MCF 10A (cell line): ENCODE measurements around the gene ADI1. TPM values are rescaled to one million over a fixed set of nuclear protein-coding genes. Genes with fewer than 3 reads are reported as not detected.

Experiments
- BruUV-seq: library from RNA; stranded (reverse); fragments of 400-500 nt; replicated peaks from 2 replicates; lab custom pipeline; 2021; lab: Mats Ljungman, UMichigan
- CTCF ChIA-PET: fragments of 300-600 bp; sonication (Branson Sonifier 250); formaldehyde crosslinking; extraction: SDS; loops from one replicate; lab custom pipeline; 2021; ENCODE audit warnings: antibody characterized with exemption, inconsistent platforms; lab: Yijun Ruan, JAX
- POLR2A ChIA-PET: fragments of 300-600, 350-650 bp; sonication (Branson Sonifier 250); formaldehyde crosslinking; extraction: SDS; loops from one replicate; lab custom pipeline; 2020; ENCODE audit warnings: antibody characterized with exemption, inconsistent platforms; lab: Yijun Ruan, JAX
- DNase-seq: peaks from one replicate; pipeline ENCODE4 v3.0.0-alpha.2; 2018; ENCODE audit not compliant: unreplicated experiment
- H3K27ac Mint-ChIP-seq: one replicate; pipeline ENCODE4 v1.8.0; 2022; ENCODE audit warnings: mild to moderate bottlenecking, low read depth, mixed read lengths; ENCODE audit not compliant: unreplicated experiment
- H3K27me3 Mint-ChIP-seq: one replicate; pipeline ENCODE4 v1.8.0; 2022; ENCODE audit warnings: mixed read lengths; ENCODE audit not compliant: insufficient read depth, unreplicated experiment
- H3K36me3 Mint-ChIP-seq: one replicate; pipeline ENCODE4 v1.8.0; 2022; ENCODE audit warnings: mild to moderate bottlenecking, moderate library complexity, mixed read lengths; ENCODE audit not compliant: insufficient read depth, unreplicated experiment
- H3K4me1 Mint-ChIP-seq: one replicate; pipeline ENCODE4 v1.8.0; 2022; ENCODE audit warnings: mixed read lengths; ENCODE audit not compliant: insufficient read depth, unreplicated experiment
- H3K4me3 Mint-ChIP-seq: one replicate; pipeline ENCODE4 v1.8.0; 2022; ENCODE audit warnings: mild to moderate bottlenecking, moderate library complexity, mixed read lengths; ENCODE audit not compliant: unreplicated experiment
- H3K9me3 Mint-ChIP-seq: one replicate; pipeline ENCODE4 v1.8.0; 2022; ENCODE audit warnings: mixed read lengths; ENCODE audit not compliant: unreplicated experiment
- intact Hi-C: fragments of 100-400 bp; cut with micrococcal nuclease; formaldehyde crosslinking; loops from 2 replicates; pipeline ENCODE4 v1.14.1; 2022
- total RNA-seq: library from RNA; stranded (reverse); gene quantifications from 2 replicates; pipeline ENCODE4 v1.2.3, GENCODE V29; 2022
- TF ChIP-seq, protein P1 (sequence below): fragments of 200-600 bp; IDR thresholded peaks from one replicate; pipeline ENCODE4 v1.8.0; 2022; ENCODE audit warnings: antibody characterized with exemption, mild to moderate bottlenecking; ENCODE audit not compliant: unreplicated experiment

ADI1 gene
- total RNA-seq, 1 experiment from 2014 or later: 61.9 TPM

DNA sequence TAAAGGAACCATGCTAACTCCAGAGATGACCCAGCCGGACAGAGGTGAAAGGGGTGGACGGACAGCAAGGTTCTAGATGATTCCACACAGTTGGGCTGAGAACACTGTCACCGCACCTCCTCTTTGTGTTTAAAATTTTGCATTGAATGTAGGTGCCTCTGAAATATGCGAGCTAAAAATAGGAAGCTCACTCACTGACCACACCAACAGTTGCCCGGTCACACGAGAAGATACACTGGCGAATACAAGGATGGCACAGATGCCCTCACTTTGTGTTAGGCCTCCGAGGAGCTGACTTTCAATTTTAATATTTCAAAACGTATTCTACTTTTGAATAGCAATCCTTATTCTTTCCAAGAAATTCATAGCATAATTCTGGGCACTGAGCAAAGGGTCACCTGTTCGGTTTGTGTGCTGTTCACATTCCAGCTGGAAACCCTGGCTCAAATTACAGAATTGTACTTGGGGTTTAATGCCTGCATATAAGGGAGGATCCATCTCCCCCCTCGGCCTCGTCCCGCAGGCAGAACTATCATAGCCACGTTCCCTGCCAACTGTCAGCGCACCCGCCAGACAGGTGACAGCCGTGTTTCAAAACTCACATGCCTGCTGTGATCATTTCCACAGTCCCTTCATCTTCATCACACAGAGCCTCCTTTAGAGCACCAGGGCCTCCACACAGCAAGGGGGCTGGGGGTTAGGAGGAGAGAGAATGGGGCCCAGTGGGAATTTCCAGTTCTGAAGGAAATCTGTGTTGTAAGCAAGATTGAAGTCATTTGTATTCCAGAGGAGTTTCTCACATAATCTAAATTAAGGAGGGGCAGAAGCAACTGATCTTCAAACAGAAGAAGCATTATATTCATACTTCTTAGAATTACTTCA, 48.2 kb downstream of the ADI1 start:
- H3K9me3 Mint-ChIP-seq: no peaks in the 10 kb centered on the region
- peak overlapping the region; percentile 95 for H3K27ac Mint-ChIP-seq
- no TSS peak for BruUV-seq
- H3K4me3 Mint-ChIP-seq: peak overlapping the region; percentile 66
- CTCF ChIA-PET: interaction anchor here (0.7 to 2.1 kb wide), 5 partner anchors 9 to 268 kb away, joined by 3 to 11 read pairs (median 4); no protein-coding TSS in a partner anchor
- no peaks in the 10 kb centered on the region for H3K27me3 Mint-ChIP-seq
- peaks cover 39% of the 10 kb centered on the region for H3K36me3 Mint-ChIP-seq
- DNase-seq: peak; percentile 18
- POLR2A ChIA-PET: interaction anchor here (0.7 to 2.0 kb wide), 11 partner anchors 9 to 150 kb away, joined by 3 to 23 read pairs (median 5); partner anchors contain the start of genes ADI1, EIPR1 and RNASEH1
- peaks cover 43% of the 10 kb centered on the region for H3K4me1 Mint-ChIP-seq
- intact Hi-C loops: no loop called here
- TF ChIP-seq, protein P1, sequence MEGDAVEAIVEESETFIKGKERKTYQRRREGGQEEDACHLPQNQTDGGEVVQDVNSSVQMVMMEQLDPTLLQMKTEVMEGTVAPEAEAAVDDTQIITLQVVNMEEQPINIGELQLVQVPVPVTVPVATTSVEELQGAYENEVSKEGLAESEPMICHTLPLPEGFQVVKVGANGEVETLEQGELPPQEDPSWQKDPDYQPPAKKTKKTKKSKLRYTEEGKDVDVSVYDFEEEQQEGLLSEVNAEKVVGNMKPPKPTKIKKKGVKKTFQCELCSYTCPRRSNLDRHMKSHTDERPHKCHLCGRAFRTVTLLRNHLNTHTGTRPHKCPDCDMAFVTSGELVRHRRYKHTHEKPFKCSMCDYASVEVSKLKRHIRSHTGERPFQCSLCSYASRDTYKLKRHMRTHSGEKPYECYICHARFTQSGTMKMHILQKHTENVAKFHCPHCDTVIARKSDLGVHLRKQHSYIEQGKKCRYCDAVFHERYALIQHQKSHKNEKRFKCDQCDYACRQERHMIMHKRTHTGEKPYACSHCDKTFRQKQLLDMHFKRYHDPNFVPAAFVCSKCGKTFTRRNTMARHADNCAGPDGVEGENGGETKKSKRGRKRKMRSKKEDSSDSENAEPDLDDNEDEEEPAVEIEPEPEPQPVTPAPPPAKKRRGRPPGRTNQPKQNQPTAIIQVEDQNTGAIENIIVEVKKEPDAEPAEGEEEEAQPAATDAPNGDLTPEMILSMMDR: no peak

DNA sequence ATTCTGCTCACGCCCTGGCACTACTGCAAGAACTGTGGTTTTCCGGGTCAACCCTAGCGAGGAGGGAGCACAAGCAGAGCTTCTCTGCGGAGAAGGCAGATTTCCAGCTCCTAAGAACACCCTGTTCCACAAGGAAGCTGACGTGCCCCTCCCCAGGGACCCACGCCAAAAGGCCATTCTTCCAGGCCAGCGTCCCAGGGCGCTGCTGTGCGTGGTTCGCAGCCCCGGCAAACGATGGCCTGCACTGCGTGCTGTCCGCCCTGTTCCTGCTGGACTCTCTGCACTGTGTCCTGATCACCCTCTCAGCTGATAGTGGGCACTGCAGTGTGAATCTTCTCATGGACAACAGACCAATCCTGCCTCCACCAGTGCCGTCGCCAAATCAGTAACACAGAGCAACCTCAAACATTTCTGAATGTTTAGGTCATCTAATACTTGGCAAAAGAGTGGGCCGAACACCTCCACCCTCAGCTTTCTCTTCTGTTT, 49.1 kb downstream of the ADI1 start:
- TF ChIP-seq, protein P1: no peak
- no TSS peak for BruUV-seq
- ChIA-PET POLR2A (interaction anchor here (0.7 to 2.0 kb wide), 13 partner anchors 10 to 151 kb away, joined by 3 to 23 read pairs (median 5); partner anchors contain the start of genes ADI1, EIPR1, RNASEH1 and TRAPPC12), CTCF (interaction anchor here (0.7 to 2.1 kb wide), 4 partner anchors 8 to 46 kb away, joined by 3 to 11 read pairs (median 4); no protein-coding TSS in a partner anchor)
- peaks cover 51% of the 10 kb centered on the region for H3K4me1 Mint-ChIP-seq
- DNase-seq: peak; percentile 82
- intact Hi-C loops: no loop called here
- H3K27ac Mint-ChIP-seq: peak overlapping the region; percentile 95
- H3K4me3 Mint-ChIP-seq: peak overlapping the region; percentile 66
- H3K36me3 Mint-ChIP-seq: peaks cover 39% of the 10 kb centered on the region
- no peaks in the 10 kb centered on the region for H3K27me3 Mint-ChIP-seq
- no peaks in the 10 kb centered on the region for H3K9me3 Mint-ChIP-seq

DNA sequence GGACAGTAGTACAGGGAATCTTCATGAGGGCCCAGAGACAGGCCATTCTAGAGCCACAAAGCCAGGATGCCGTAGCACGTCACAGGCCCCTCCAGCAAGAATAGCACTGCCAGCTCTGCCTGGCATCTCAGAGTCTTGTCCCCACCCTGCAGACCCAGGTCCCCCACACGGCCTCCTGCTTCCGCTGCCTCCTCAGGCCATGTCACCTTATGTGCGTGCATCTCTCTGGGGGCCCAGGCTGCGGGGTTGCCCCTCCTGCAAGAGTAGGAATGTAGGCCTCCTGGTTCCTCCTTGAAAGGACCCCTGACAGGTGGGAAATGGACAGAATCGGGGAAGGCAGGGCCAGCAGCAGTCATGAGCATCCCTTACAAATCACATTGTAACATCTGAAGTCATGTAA, 49.8 kb downstream of the ADI1 start:
- H3K9me3 Mint-ChIP-seq: no peaks in the 10 kb centered on the region
- POLR2A ChIA-PET: interaction anchor here (0.7 to 1.9 kb wide), 8 partner anchors 11 to 1444 kb away, joined by 3 to 23 read pairs (median 5); partner anchors contain the start of genes ADI1, EIPR1, RNASEH1 and TRAPPC12
- intact Hi-C loops: no loop called here
- CTCF ChIA-PET: interaction anchor here (1.0 to 1.2 kb wide), 2 partner anchors 9 to 45 kb away, joined by 3 to 5 read pairs; no protein-coding TSS in a partner anchor
- no peaks in the 10 kb centered on the region for H3K27me3 Mint-ChIP-seq
- H3K36me3 Mint-ChIP-seq: peaks cover 34% of the 10 kb centered on the region
- no TSS peak for BruUV-seq
- peaks cover 51% of the 10 kb centered on the region for H3K4me1 Mint-ChIP-seq
- H3K27ac Mint-ChIP-seq: peak overlapping the region; percentile 95
- no peak for DNase-seq
- H3K4me3 Mint-ChIP-seq: peak overlapping the region; percentile 66
- TF ChIP-seq, protein P1: no peak
